Upper lobe of left lung (tissue), 6 donors: Measurements from ENCODE around the gene LAMB1. TPM values are rescaled to one million over a fixed set of nuclear protein-coding genes. Genes with fewer than 3 reads are reported as not detected.

Experiments used
- ATAC-seq, 2 donors: fragments of 200-7000 bp; cut with Tn5 transposase; one replicate each; pipeline ENCODE4 v1.9.1; 2022; ENCODE audit warnings: mild to moderate bottlenecking in 2 of 2, moderate library complexity in 2 of 2; ENCODE audit not compliant: low FRiP score in 2 of 2
- DNase-seq, 2 donors: peaks; one replicate each; pipeline ENCODE4 v3.0.0-alpha.2; 2019 to 2020
- H3K27ac ChIP-seq, 4 donors: fragments of 200-600 bp; sonication (generic); one replicate each; pipeline ENCODE4 v1.5.1; 2016 to 2019
- H3K27me3 ChIP-seq, 4 donors: fragments of 200-600 bp; sonication (generic); one replicate each; pipeline ENCODE4 v1.5.1; 2017 to 2019
- H3K36me3 ChIP-seq, 4 donors: fragments of 200-600 bp; sonication (generic); one replicate each; pipeline ENCODE4 v1.5.1; 2016 to 2019
- H3K4me1 ChIP-seq, 4 donors: fragments of 200-600 bp; sonication (generic); one replicate each; pipeline ENCODE4 v1.5.1; 2018 to 2019
- H3K4me3 ChIP-seq, 4 donors: fragments of 200-600 bp; sonication (generic); one replicate each; pipeline ENCODE4 v1.5.1; 2017 to 2019; ENCODE audit warnings: mild to moderate bottlenecking in 2 of 4, moderate library complexity in 1 of 4
- H3K9me3 ChIP-seq, 4 donors: fragments of 200-600 bp; sonication (generic); one replicate each; pipeline ENCODE4 v1.5.1; 2018 to 2019
- CTCF ChIP-seq, 6 experiments: fragments of 450-650 bp in 4 of 6; fragments of 200-600 bp in 2 of 6; sonication (generic) in 2 of 6; IDR thresholded peaks; one replicate each; pipeline ENCODE4 v1.5.1; 2016 to 2019; ENCODE audit warnings: antibody characterized with exemption in 6 of 6
- EP300 ChIP-seq, 4 donors: sonication (generic); formaldehyde crosslinking; IDR thresholded peaks; one replicate each; pipeline ENCODE4 v1.5.1; 2017; ENCODE audit warnings: antibody characterized with exemption in 4 of 4, control low read depth in 2 of 4
- POLR2A ChIP-seq, 4 donors: fragments of 450-650 bp; IDR thresholded peaks; one replicate each; pipeline ENCODE4 v1.5.1; 2016 to 2017; ENCODE audit warnings: antibody characterized with exemption in 4 of 4, mild to moderate bottlenecking in 2 of 4
- POLR2AphosphoS5 ChIP-seq, 2 donors: sonication (generic); formaldehyde crosslinking; IDR thresholded peaks; one replicate each; pipeline ENCODE4 v1.5.1; 2017; ENCODE audit warnings: antibody characterized with exemption in 2 of 2
- WGBS, 2 donors: methylation state at CpG; one replicate each; pipeline ENCODE4 v1.1.5; 2017 to 2018; 5-methylcytosine and 5-hydroxymethylcytosine counted together
- total RNA-seq, 6 donors: library from RNA; depleted of rRNA in 4 of 6; stranded (reverse); fragments of >200 nt in 4 of 6; gene quantifications; one replicate each; pipeline versions ENCODE4 v1.1.0 to v1.2.1, GENCODE V29; 2016 to 2021
- donor health status: DM: no; HTN: no; CAD: no; lungs with moderate emphysema.
- donor health status: DM: no; HTN: yes; CAD: no; lungs with severe emphysema.

LAMB1 gene
- total RNA-seq, 6 donors from 2014 or later: 100 to 443 (median 135) TPM

DNA sequence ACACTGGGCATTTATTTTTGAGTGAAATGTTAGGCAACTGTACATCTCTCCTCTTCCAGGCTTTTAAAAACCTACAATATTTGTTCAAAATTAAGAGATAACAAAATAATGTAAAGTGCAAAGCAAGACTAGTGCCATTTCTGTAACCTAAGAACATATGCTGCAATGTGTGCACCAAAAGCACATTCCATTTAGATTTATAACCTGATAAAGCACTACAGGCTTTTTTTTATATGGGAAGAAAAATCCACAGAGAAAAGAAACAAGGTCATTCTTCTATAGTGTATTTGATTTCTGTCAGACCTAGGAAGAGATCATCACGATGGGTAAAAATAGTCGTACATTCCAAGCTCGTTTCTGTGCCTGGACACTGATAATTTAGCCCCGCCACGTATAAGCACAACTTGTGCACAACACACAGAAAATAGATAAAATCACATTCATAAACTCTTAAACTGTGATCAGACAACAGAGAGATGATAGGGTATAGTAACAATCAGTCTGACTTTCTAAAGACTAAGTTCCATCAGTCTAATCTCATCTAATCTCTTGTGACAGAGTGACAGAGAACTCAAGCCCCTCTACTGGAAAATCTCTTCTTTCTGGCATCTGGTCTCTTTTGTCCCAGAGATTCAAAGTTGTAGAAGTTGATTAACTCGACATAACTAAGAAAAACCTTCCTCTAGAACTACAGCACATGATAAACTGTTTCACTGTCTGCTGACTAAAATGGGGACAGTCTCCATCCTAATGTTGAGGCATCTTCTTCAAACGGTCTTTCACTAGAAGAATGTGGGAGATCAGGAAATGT lies 6.7 kb downstream of the LAMB1 start:
- Histone ChIP-seq H3K27me3 (peaks cover 0 to 2% (median 2%) of the 10 kb centered on the region in 4 donors), H3K36me3 (peaks cover 0 to 18% (median 0%) of the 10 kb centered on the region in 4 donors), H3K4me3 (no peak overlapping the region), H3K9me3 (no peaks in the 10 kb centered on the region), H3K4me1 (peaks cover 0 to 13% (median 6%) of the 10 kb centered on the region in 4 donors), H3K27ac (peak overlapping the region in 1 of 4 donors; percentile 71)
- ATAC-seq (no peak), DNase-seq (no peak)
- no peak for TF ChIP-seq POLR2A (IDR thresholded peaks at IDR 0.05)
- no peak for TF ChIP-seq CTCF (IDR thresholded peaks at IDR 0.05)
- no peak for TF ChIP-seq EP300 (IDR thresholded peaks at IDR 0.05)
- TF ChIP-seq POLR2AphosphoS5 (IDR thresholded peaks at IDR 0.05): no peak
- 62 to 68% methylated on average over 7 of the region's 7 CpGs for WGBS, 2 donors

- TF ChIP-seq CTCF (IDR thresholded peaks at IDR 0.05): no peak
- peak in 1 of 2 donors; percentile 44 for TF ChIP-seq POLR2AphosphoS5 (IDR thresholded peaks at IDR 0.05)
- no peak for DNase-seq
- peak in 1 of 2 donors; percentile 53 for ATAC-seq
- Histone ChIP-seq H3K27me3 (no peaks in the 10 kb centered on the region), H3K36me3 (peaks cover 0 to 18% (median 0%) of the 10 kb centered on the region in 4 donors), H3K27ac (peak overlapping the region in 1 of 4 donors; percentile 71), H3K4me1 (peaks cover 0 to 12% (median 5%) of the 10 kb centered on the region in 4 donors), H3K4me3 (no peak overlapping the region), H3K9me3 (no peaks in the 10 kb centered on the region)
- WGBS, 2 donors: 26 to 29% methylated on average over 6 of the region's 6 CpGs
These were observed 7.5 kb downstream of the LAMB1 start for GRCh38 chr7:107995184-107996071.

GRCh38 chr7:107994421-107995030 lies 8.4 kb downstream of the LAMB1 start:
- H3K4me3 ChIP-seq: no peak overlapping the region
- TF ChIP-seq CTCF (IDR thresholded peaks at IDR 0.05) (no peak), EP300 (IDR thresholded peaks at IDR 0.05) (no peak), POLR2AphosphoS5 (IDR thresholded peaks at IDR 0.05) (no peak), POLR2A (IDR thresholded peaks at IDR 0.05) (no peak)
- ATAC-seq (no peak), DNase-seq (no peak)
- H3K36me3 ChIP-seq: peaks cover 0 to 18% (median 0%) of the 10 kb centered on the region in 4 donors
- no peaks in the 10 kb centered on the region for H3K9me3 ChIP-seq
- peak overlapping the region in 1 of 4 donors; percentile 71 for H3K27ac ChIP-seq
- no peaks in the 10 kb centered on the region for H3K27me3 ChIP-seq
- H3K4me1 ChIP-seq: peaks cover 0 to 12% (median 5%) of the 10 kb centered on the region in 4 donors
- WGBS, 2 donors: 77 to 79% methylated on average over 2 of the region's 2 CpGs

GRCh38 chr7:107993891-107994291 lies 9.1 kb downstream of the LAMB1 start:
- H3K4me3 ChIP-seq: no peak overlapping the region
- DNase-seq (no peak), ATAC-seq (no peak)
- no peaks in the 10 kb centered on the region for H3K27me3 ChIP-seq
- no peak for TF ChIP-seq POLR2A (IDR thresholded peaks at IDR 0.05)
- no peaks in the 10 kb centered on the region for H3K9me3 ChIP-seq
- peaks cover 0 to 18% (median 0%) of the 10 kb centered on the region in 4 donors for H3K36me3 ChIP-seq
- H3K4me1 ChIP-seq: peaks cover 0 to 12% (median 5%) of the 10 kb centered on the region in 4 donors
- WGBS, 2 donors: 93 to 94% methylated on average over 1 of the region's 1 CpG
- peak overlapping the region in 1 of 4 donors; percentile 71 for H3K27ac ChIP-seq
